Activated T-cell treated with anti-CD3 and anti-CD28 coated beads for 4 hours (primary cell): Measurements from ENCODE around the gene GUCD1.
"Not testable (repeated sequence)": the region's sequence is repeated elsewhere in the genome, so short reads cannot be mapped to it uniquely, and the experiment has no call there.

Experiments
- DNase-seq: peaks from one replicate; pipeline ENCODE4 v3.0.0-alpha.2; 2020

Gene GUCD1

GRCh38 chr22:24554313-24555164 lies at the start of gene GUCD1:
Gene GUCD1 (minus strand): TSS chr22:24555138. CDS start chr22:24554991, 147 bp downstream.
- DNase-seq, result no peak

GRCh38 chr22:24603770-24604629 lies 49.1 kb upstream of the GUCD1 start:
- not testable (repeated sequence) for DNase-seq

GRCh38 chr22:24602847-24603769 lies 48.2 kb upstream of the GUCD1 start, which contains the start of gene GGT1:
Gene GGT1 (plus strand): TSS chr22:24603193. CDS start chr22:24611082, 7,889 bp downstream.
- not testable (repeated sequence) for DNase-seq

- not testable (repeated sequence) for DNase-seq
Observed at GRCh38 chr22:24602105-24602749, 47.3 kb upstream of the GUCD1 start.

- no peak for DNase-seq
Observed at GRCh38 chr22:24601217-24602104, 46.5 kb upstream of the GUCD1 start.

- DNase-seq, result not testable (repeated sequence)
Observed at GRCh38 chr22:24599958-24600715, 45.2 kb upstream of the GUCD1 start.

- DNase-seq, result no peak
Observed at GRCh38 chr22:24599514-24599913, 44.6 kb upstream of the GUCD1 start.

GRCh38 chr22:24597076-24597475 lies 42.1 kb upstream of the GUCD1 start:
- not testable (repeated sequence) for DNase-seq

GRCh38 chr22:24595863-24596262 lies 40.9 kb upstream of the GUCD1 start:
- no peak for DNase-seq

GRCh38 chr22:24595228-24595627 lies 40.3 kb upstream of the GUCD1 start:
- no peak for DNase-seq

GRCh38 chr22:24594569-24595120 lies 39.7 kb upstream of the GUCD1 start:
- no peak for DNase-seq

GRCh38 chr22:24593836-24594568 lies 39.1 kb upstream of the GUCD1 start:
- DNase-seq, result no peak

GRCh38 chr22:24593559-24593835 lies 38.6 kb upstream of the GUCD1 start:
- not testable (repeated sequence) for DNase-seq

- no peak for DNase-seq
Observed at GRCh38 chr22:24592851-24593558, 38.1 kb upstream of the GUCD1 start, which contains the start of gene LRRC75B. Gene LRRC75B (minus strand): TSS chr22:24593073. CDS start chr22:24593039, 34 bp downstream.

GRCh38 chr22:24592058-24592850 lies 37.3 kb upstream of the GUCD1 start:
- DNase-seq, result no peak

GRCh38 chr22:24591286-24591830 lies 36.4 kb upstream of the GUCD1 start:
- DNase-seq, result no peak

GRCh38 chr22:24590596-24591173 lies 35.7 kb upstream of the GUCD1 start:
- DNase-seq, result no peak
